Right ventricle myocardium inferior (tissue), 1 donor: ENCODE measurements around the gene UBFD1. TPM values are rescaled to one million over a fixed set of nuclear protein-coding genes. Genes with fewer than 3 reads are reported as not detected.
A peak's percentile ranks its signal among the peaks of the same experiment; 100 is the strongest.
"Not testable (repeated sequence)": the region's sequence is repeated elsewhere in the genome, so short reads cannot be mapped to it uniquely, and the experiment has no call there.

Experiments
- ATAC-seq: fragments of 200-7000 bp; cut with Tn5 transposase; one replicate; pipeline ENCODE4 v1.9.1; 2020; ENCODE audit warnings: mild to moderate bottlenecking, moderate library complexity
- DNase-seq: peaks from one replicate; pipeline ENCODE4 v3.0.0; 2021; ENCODE audit errors: missing footprints
- intact Hi-C: fragments of 100-400 bp; cut with DNase I; formaldehyde crosslinking; loops from one replicate; pipeline ENCODE4 v1.11.0; 2022
- total RNA-seq: library from RNA; stranded (reverse); fragmentation: NEBNext Ultra II Directional; extraction: Animal tissue kit (Norgen Biotek cat#: 25700); gene quantifications from one replicate; pipeline ENCODE4 v1.2.1, GENCODE V29; 2021
- donor health status: DM: no; HTN: yes; CAD: no; lungs with severe emphysema.

The UBFD1 gene
- total RNA-seq, 1 donor from 2014 or later = 66.4 TPM

DNA sequence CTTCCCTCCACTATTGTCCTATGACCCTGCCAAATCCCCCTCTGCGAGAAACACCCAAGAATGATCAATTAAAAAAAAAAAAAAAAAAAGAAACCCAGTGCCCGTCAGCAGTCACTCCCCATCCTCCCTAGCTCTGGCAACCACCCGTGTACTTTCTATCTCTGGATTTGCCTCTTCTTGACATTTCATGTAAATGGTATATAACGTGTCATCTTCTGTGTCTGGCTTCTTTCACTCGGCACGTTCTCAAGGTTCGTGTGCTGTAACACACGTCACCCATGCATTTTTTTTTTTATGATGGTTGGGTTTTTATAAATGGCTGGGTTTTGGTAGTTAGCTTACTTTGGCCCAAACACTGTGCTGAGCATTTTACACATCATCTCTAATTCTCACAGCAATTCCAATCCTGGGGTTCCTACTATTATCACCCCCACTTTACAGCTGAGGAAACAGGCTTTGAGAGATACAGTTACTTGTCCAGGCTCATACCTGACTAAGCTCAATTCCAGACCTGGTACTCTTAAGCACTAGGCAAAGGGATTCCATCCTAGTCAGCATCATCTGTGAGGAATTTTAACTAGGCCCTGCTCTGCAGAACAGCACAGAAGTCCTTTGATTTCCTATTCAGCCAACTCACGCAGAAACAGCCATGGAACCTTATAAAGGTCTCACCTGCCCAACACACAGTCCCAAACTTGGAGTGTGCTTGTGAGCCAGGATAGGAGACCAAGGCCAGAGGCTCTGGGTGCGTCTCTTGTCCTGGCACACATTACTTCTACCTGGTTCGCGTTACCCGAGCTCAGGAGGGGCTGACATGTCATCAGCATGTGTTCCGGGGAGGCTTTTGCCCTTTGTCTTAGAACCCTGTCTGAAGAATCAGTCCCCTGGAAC is 26.9 kb downstream of the UBFD1 start:
- no peak for DNase-seq
- ATAC-seq = peak; percentile 54
- intact Hi-C loops = no loop called here

DNA sequence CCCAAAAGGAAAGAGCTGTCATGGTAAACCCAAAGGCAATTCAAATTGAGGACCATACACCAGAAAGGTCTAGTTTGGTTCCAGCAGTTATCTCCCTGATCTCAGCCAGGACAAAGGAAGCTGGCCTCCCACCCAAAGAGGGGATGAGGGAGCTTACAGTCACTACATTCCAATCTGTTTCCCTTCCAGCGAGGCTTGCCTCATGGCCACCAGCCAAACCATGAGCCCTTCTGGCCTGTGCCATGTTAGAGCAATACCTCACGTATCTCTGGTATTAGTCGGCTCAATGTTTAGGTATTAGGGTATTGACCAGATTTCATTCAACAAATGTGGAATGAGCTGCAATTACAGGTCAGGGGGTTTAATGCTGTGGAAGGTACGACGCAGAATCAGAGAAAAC is 30.2 kb downstream of the UBFD1 start:
- ATAC-seq (peak; percentile 45), DNase-seq (no peak)
- intact Hi-C loops = no loop called here

DNA sequence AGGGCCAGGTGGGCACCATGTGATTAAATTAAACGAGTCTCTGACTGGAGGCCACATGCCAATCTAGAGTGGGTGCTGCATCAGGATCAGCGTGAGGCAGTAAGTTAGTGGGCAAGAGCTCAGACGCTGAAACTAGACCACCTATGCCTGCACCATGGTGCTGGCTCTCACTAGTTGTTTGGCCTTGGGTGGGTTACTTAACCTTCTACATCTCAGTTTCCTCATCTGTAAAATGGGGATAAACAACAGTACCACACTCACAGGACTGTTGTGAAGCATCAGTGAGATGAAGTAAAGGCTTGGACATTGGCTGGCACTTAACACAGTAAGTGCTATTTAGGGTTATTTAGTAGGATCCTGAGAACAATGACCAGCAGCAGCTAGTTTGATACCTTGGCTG is 32.7 kb downstream of the UBFD1 start:
- intact Hi-C loops = no loop called here
- DNase-seq (no peak), ATAC-seq (no peak)

DNA sequence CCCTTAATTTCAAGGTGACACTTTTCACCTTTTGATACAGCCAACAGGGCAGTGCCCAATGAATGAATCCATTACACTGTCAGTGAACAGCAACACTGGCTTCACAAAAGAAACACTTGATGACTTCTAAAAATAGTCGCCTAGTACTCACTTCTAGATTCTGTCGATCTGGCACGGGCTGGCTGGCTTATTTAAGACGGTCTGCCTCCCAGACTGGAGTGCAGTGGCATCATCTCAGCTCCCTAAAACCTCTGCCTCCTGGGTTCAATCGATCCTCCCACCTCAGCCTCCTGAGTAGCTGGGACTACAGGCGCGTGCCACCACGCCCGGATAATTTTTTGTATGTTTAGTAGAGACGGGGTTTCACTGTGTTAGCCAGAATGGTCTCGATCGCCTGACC is 36.7 kb downstream of the UBFD1 start:
- intact Hi-C loops = no loop called here
- DNase-seq (no peak), ATAC-seq (peak; percentile 35)

DNA sequence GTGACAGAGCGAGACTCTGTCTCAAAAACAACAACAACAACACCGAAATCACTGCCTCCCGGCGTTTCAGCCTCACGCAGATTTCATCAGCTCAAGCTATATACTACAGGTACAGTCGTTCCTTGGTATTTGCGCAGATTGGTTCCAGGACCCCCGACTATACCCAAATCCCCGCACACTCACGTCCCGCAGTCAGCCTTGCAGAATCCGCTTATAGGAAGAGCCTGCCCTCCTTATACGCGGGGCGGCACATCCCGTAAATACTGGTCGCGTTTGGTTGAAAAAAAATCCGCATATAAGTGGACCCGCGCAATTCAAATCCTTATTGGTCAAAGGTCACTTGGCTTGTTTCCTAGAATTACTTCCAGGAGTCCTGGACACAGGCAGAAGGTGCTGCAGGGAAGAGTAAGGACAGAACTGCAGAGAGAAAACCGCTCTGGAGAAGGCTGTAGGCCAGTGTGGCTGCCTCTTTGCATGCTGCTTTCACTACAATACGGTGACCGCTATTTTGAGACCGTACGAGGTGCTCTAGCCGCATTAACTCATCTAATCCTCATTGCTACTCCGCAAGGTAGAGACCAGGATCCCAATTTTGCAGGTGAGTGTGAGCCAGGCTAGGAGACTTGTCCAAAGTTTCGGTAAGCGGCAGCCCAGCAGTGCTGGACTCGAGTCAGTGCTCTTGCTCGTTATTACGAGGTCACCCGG is 37.9 kb downstream of the UBFD1 start:
- intact Hi-C loops = no loop called here
- no peak for ATAC-seq
- no peak for DNase-seq

- peak; percentile 97 for DNase-seq
- intact Hi-C loops = loop anchor here (2.0 kb wide), 1 partner anchor 39 kb away; the partner anchor contains the start of genes EARS2 and UBFD1
- peak; percentile 98 for ATAC-seq
These were observed 38.6 kb downstream of the UBFD1 start, which contains the start of gene NDUFAB1 for GRCh38 chr16:23595951-23596720. TSS of gene NDUFAB1 (minus strand) at chr16:23596316. CDS start at chr16:23596290, 26 bp downstream.

DNA sequence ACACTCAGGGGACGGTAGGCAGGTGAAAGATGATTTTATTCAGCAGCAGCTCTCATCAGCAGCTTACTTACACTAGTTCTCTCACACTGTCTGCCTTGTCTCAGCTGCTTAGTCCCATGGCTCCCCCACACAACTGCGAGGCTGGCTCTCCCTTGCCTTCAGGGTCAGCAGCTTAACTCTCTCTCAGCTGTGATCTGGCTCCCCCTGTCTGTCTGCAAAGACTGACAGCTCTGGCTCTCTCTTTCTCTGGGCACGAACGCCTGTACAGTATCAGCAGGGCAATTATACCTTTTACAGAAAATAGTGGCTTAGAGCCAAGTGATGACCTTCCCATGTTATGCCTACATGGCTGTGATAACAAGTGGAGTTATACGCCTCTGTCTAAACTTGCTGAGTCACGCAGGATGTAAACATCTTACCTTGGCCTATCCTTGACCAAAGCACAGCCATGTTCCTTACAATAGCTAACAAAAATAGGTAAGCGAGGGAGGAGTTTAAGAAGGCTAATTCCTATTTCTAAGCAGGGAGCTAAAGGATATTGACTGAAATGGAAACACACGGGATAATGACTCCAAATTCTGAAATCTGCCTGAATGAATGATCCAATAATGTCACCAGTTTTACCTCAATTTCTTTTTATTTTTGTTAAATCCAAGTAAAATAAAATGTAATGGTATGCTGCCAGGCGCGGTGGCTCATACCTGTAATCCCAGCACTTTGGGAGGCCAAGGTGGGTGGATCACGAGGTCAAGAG is 39.7 kb downstream of the UBFD1 start:
- DNase-seq (no peak), ATAC-seq (peak; percentile 35)
- intact Hi-C loops = loop anchor here (2.0 kb wide), 1 partner anchor 40 kb away; the partner anchor contains the start of genes EARS2 and UBFD1

DNA sequence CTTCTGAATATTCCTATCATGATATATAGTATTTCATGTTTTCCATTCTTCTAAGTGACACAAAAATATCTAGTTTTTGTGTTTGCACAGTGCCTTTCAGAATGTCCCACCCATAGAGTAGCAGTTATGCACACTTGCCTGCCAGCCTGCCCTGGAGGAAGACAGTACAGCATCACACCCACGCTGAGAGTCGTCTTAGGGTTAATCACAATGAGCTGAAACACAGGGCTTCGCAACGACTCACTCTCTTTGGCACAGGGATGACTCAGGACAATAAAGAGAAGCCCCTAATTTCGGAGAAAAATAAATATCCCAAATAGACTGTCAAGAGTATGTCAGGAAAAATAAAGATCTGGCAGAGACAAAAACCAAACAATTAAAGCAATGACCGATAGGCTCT is 50.2 kb downstream of the UBFD1 start:
- ATAC-seq (no peak), DNase-seq (no peak)
- intact Hi-C loops = no loop called here

DNA sequence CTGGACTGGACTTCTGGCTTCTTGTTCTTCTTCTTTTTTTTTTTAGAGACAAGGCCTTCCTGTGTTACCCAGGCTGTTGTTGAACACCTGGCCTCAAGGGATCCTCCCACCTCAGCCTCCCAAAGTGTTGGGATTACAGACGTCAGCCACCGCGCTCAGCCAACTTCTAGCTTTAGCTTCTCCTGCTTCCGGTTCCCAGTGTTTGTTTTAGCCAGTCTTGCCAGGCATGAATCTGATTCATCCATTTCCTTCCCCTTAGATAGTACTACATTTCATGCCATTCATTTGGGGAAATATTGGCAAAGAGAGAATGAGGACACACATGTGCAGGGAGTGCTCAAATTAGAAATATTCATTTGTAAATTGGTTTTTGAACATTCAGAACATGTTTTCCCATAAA is 50.7 kb downstream of the UBFD1 start:
- intact Hi-C loops = no loop called here
- DNase-seq = no peak
- ATAC-seq = no peak

DNA sequence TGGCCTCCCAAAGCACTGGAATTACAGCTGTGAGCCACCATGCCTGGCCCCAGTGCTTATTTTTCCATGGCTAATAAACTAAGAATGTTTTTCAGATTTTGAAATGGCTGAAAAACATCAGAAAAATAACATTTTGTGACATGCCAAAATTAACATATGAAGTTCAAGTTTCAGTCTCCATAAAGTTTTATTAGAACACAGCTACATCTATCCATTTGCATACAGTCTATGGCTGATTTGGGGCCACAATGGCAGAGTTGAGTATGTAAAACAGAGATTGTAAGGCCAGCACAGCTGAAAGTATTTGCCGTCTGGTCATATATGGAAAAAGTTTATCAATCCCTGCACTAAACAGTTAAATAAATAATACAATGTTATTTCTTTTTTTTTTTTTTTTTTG is 52.4 kb downstream of the UBFD1 start:
- intact Hi-C loops = no loop called here
- no peak for DNase-seq
- ATAC-seq = no peak

GRCh38 chr16:23610905-23611304 is 53.4 kb downstream of the UBFD1 start:
- intact Hi-C loops = not testable (repeated sequence)

DNA sequence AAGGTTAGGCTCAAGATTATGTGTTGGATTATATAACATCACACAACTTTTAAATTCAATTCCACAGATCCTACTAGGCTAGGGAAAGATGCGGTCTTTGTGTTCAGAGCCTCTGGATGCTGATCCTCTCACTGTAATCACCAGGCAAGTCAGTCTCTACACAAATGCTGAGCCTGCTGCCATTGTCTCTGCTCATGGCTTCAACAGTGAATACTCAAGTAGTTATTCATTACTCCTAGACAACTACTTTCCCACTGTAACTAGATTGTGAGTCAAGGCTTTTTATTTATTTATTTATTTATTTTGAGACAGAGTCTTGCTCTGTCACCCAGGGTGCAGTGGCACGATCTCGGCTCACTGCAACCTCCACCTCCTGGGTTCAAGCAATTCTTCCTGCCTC is 54.4 kb downstream of the UBFD1 start:
- intact Hi-C loops = no loop called here
- DNase-seq (no peak), ATAC-seq (no peak)

More at GRCh38 chr16:23610905-23611304, 53.4 kb downstream of the UBFD1 start:
- not testable (repeated sequence) for DNase-seq, ATAC-seq

GRCh38 chr16:23615805-23616204 is 58.3 kb downstream of the UBFD1 start:
- intact Hi-C loops = no loop called here
- ATAC-seq = no peak
- DNase-seq = no peak

Other genes with a start within 250 kb of the UBFD1 start
- gene COG7, start 104.5 kb upstream of the UBFD1 start, total RNA-seq = 9.8 TPM
- 51.7 TPM for gene GGA2, start 47.2 kb upstream of the UBFD1 start, total RNA-seq
- gene EARS2, start 377 bp upstream of the UBFD1 start, total RNA-seq = 24.9 TPM
- 577 TPM for gene NDUFAB1, start 38.6 kb downstream of the UBFD1 start, total RNA-seq
- gene PALB2, start 83.6 kb downstream of the UBFD1 start, total RNA-seq = 4.9 TPM
- 38.2 TPM for gene DCTN5, start 83.7 kb downstream of the UBFD1 start, total RNA-seq
- gene PLK1, start 121.2 kb downstream of the UBFD1 start, total RNA-seq = 1.2 TPM
- gene ERN2, start 155.5 kb downstream of the UBFD1 start, total RNA-seq = not detected
- not detected for gene CHP2, start 197.3 kb downstream of the UBFD1 start, total RNA-seq